ENCODE data around the gene KHDC4. TPM values are rescaled to one million over a fixed set of nuclear protein-coding genes. Genes with fewer than 3 reads are reported as not detected.
A peak's percentile ranks its signal among the peaks of the same experiment; 100 is the strongest.

KHDC4 gene
- total and polyA plus RNA-seq, 9 of the 15 experiments (the other 6 are each of a cell fraction or from before 2014, with no cell fraction given), result 12.1 to 185 (median 65.6) TPM

GRCh38 chr1:155873860-155874259, 60.4 kb downstream of the KHDC4 start:
- TF ChIP-seq NFIC (IDR thresholded peaks at IDR 0.05), result peak; percentile 45; the same call in 1 of the 2 replicates
- TF ChIP-seq RBM22 (IDR thresholded peaks at IDR 0.05; ENCODE audit: low read depth, low read length, poor library complexity, severe bottlenecking), result no peak
- Histone ChIP-seq H3K9me3 (replicated peaks; ENCODE audit: control insufficient read depth, insufficient read depth, low read depth, low read length) (no peaks in the 10 kb centered on the region), H3K4me2 (ENCODE audit: insufficient read depth, low read length) (no peak overlapping the region), H3K9me1 (ENCODE audit: control insufficient read depth, insufficient read depth, low read length) (no peaks in the 10 kb centered on the region), H3K9ac (ENCODE audit: insufficient read depth in 1 of 2, low read depth in 2 of 2, low read length in 2 of 2) (no peak overlapping the region), H3K36me3 (ENCODE audit: control insufficient read depth, insufficient read depth, low read length) (no peaks in the 10 kb centered on the region), H4K20me1 (replicated peaks; ENCODE audit: control insufficient read depth, insufficient read depth, low read length) (no peaks in the 10 kb centered on the region), H3K27ac (ENCODE audit: extremely low read depth, low read depth, low read length) (no peak overlapping the region), H2AFZ (ENCODE audit: low read depth, low read length) (no peak overlapping the region), H3K4me3 (no peak overlapping the region), H3K27me3 (ENCODE audit: control insufficient read depth in 2 of 2, insufficient read depth in 2 of 2, low read length in 2 of 2) (no peaks in the 10 kb centered on the region; a peak in 1 of 5 replicates), H3K4me1 (replicated peaks in 1 of 2; ENCODE audit: control insufficient read depth in 2 of 2, insufficient read depth in 2 of 2, low read length in 2 of 2) (no peaks in the 10 kb centered on the region; a peak in 1 of 5 replicates), H3K79me2 (ENCODE audit: control insufficient read depth, insufficient read depth, low read length) (no peaks in the 10 kb centered on the region)
- no peak for ATAC-seq
- no peak for FAIRE-seq
- no peak for DNase-seq (ENCODE audit: extremely low read depth in 1 of 4, low spot score in 3 of 4)
- ChIA-PET CTCF (ENCODE audit: low intra/inter-chr PET ratio) (no interaction called here), POLR2A (interaction anchor here (0.7 to 2.7 kb wide), 4 partner anchors 9 to 15 kb away, joined by 3 to 8 read pairs (median 5); partner anchors contain the start of gene SYT11)
- BruUV-seq (replicated peaks), result no TSS peak
- intact Hi-C loops (cut with micrococcal nuclease) (no loop called here), in situ Hi-C loops (cut with MboI) (no loop called here)
- WGBS (ENCODE audit: insufficient coverage, low coverage, missing lambda C conversion rate), result 55% methylated on average over 9 of the region's 9 CpGs

GRCh38 chr1:155872527-155872926, 61.7 kb downstream of the KHDC4 start:
- no peak overlapping the region for H2AFZ ChIP-seq (ENCODE audit: low read depth, low read length)
- ATAC-seq (no peak), DNase-seq (ENCODE audit: extremely low read depth in 1 of 4, low spot score in 3 of 4) (no peak), FAIRE-seq (no peak)
- 36% methylated on average over 5 of the region's 5 CpGs for WGBS (ENCODE audit: insufficient coverage, low coverage, missing lambda C conversion rate)
- no peak overlapping the region for H3K4me2 ChIP-seq (ENCODE audit: insufficient read depth, low read length)
- H3K27ac ChIP-seq (ENCODE audit: extremely low read depth, low read depth, low read length), result no peak overlapping the region
- no peaks in the 10 kb centered on the region for H3K79me2 ChIP-seq (ENCODE audit: control insufficient read depth, insufficient read depth, low read length)
- no peaks in the 10 kb centered on the region for H3K36me3 ChIP-seq (ENCODE audit: control insufficient read depth, insufficient read depth, low read length)
- H4K20me1 ChIP-seq (replicated peaks; ENCODE audit: control insufficient read depth, insufficient read depth, low read length), result no peaks in the 10 kb centered on the region
- no peaks in the 10 kb centered on the region for H3K9me1 ChIP-seq (ENCODE audit: control insufficient read depth, insufficient read depth, low read length)
- CTCF ChIA-PET (ENCODE audit: low intra/inter-chr PET ratio), result no interaction called here
- intact Hi-C loops (cut with micrococcal nuclease) (no loop called here), in situ Hi-C loops (cut with MboI) (no loop called here)
- H3K9me3 ChIP-seq (replicated peaks; ENCODE audit: control insufficient read depth, insufficient read depth, low read depth, low read length), result no peaks in the 10 kb centered on the region
- H3K27me3 ChIP-seq (ENCODE audit: control insufficient read depth in 2 of 2, insufficient read depth in 2 of 2, low read length in 2 of 2), result no peaks in the 10 kb centered on the region; a peak in 1 of 5 replicates
- H3K4me3 ChIP-seq, result no peak overlapping the region
- POLR2A ChIA-PET, result interaction anchor here (0.9 to 2.7 kb wide), 5 partner anchors 10 to 44 kb away, joined by 4 to 8 read pairs (median 6); partner anchors contain the start of gene SYT11
- H3K9ac ChIP-seq (ENCODE audit: insufficient read depth in 1 of 2, low read depth in 2 of 2, low read length in 2 of 2), result no peak overlapping the region
- H3K4me1 ChIP-seq (replicated peaks in 1 of 2; ENCODE audit: control insufficient read depth in 2 of 2, insufficient read depth in 2 of 2, low read length in 2 of 2), result no peaks in the 10 kb centered on the region; a peak in 1 of 5 replicates
- BruUV-seq (replicated peaks), result no TSS peak
- TF ChIP-seq LARP7 (IDR thresholded peaks at IDR 0.05), result no peak
- no peak for TF ChIP-seq EWSR1 (IDR thresholded peaks at IDR 0.05; ENCODE audit: borderline replicate concordance, low read depth, partially characterized antibody)
- TF ChIP-seq ZBTB7A (IDR thresholded peaks at IDR 0.05; ENCODE audit: borderline replicate concordance, control insufficient read depth, low read depth, low read length), result no peak
- no peak for TF ChIP-seq CREB1 (IDR thresholded peaks at IDR 0.05)
- no peak for TF ChIP-seq CREB1 (CRISPR knock-in tag; IDR thresholded peaks at IDR 0.05)
- no peak for TF ChIP-seq XRCC3 (IDR thresholded peaks at IDR 0.05)
- TF ChIP-seq THRB (CRISPR knock-in tag; conservative IDR thresholded peaks at IDR 0.05), result no peak
- TF ChIP-seq RREB1 (CRISPR knock-in tag; IDR thresholded peaks at IDR 0.05), result no peak

Data from K562 (cell line).